ENCODE measurements around the gene DTD1.

Gene DTD1

GRCh38 chr20:18632196-18632789, 44.4 kb downstream of the DTD1 start:
- no peaks in the 10 kb centered on the region for H3K36me3 ChIP-seq (ENCODE audit: insufficient read depth, low read length)
- no peak overlapping the region for H3K27ac ChIP-seq (ENCODE audit: low read length)
- H3K9ac ChIP-seq (ENCODE audit: low read depth, low read length): no peak overlapping the region
- H3K4me2 ChIP-seq (ENCODE audit: insufficient read depth, low read length): no peak overlapping the region
- H2AFZ ChIP-seq (ENCODE audit: low read depth, low read length): no peak overlapping the region
- H4K20me1 ChIP-seq (ENCODE audit: insufficient read depth, low read length): no peaks in the 10 kb centered on the region
- peak; percentile 73 for DNase-seq
- TF ChIP-seq EZH2 (IDR thresholded peaks at IDR 0.05; ENCODE audit: borderline replicate concordance, low read depth, low read length, severe bottlenecking): no peak
- TF ChIP-seq CTCF (IDR thresholded peaks at IDR 0.05; ENCODE audit: borderline replicate concordance, extremely low read depth, low read length, poor library complexity, severe bottlenecking): peak; percentile 98
- H3K4me1 ChIP-seq (ENCODE audit: insufficient read depth, low read length): no peaks in the 10 kb centered on the region
- no peak overlapping the region for H3K4me3 ChIP-seq (ENCODE audit: low read depth in 1 of 2, low read length in 2 of 2)
- H3K79me2 ChIP-seq (ENCODE audit: insufficient read depth, low read length): no peaks in the 10 kb centered on the region
- no peaks in the 10 kb centered on the region for H3K9me3 ChIP-seq (ENCODE audit: insufficient read depth, low read length, severe bottlenecking)
- peaks cover 3% of the 10 kb centered on the region for H3K27me3 ChIP-seq (ENCODE audit: insufficient read depth, low read length, poor library complexity)
- peak; percentile 100 for ATAC-seq (ENCODE audit: insufficient read depth, low read depth)

- no peaks in the 10 kb centered on the region for H3K4me1 ChIP-seq (ENCODE audit: insufficient read depth, low read length)
- no peak for DNase-seq
Observed at GRCh38 chr20:18633411-18633810, 45.6 kb downstream of the DTD1 start.

GRCh38 chr20:18634501-18634900, 46.6 kb downstream of the DTD1 start:
- Histone ChIP-seq H3K4me3 (ENCODE audit: low read depth in 1 of 2, low read length in 2 of 2) (no peak overlapping the region), H3K36me3 (ENCODE audit: insufficient read depth, low read length) (no peaks in the 10 kb centered on the region), H3K27ac (ENCODE audit: low read length) (no peak overlapping the region), H3K9ac (ENCODE audit: low read depth, low read length) (no peak overlapping the region), H3K27me3 (ENCODE audit: insufficient read depth, low read length, poor library complexity) (peaks cover 3% of the 10 kb centered on the region), H3K4me2 (ENCODE audit: insufficient read depth, low read length) (no peak overlapping the region), H3K9me3 (ENCODE audit: insufficient read depth, low read length, severe bottlenecking) (no peaks in the 10 kb centered on the region), H3K79me2 (ENCODE audit: insufficient read depth, low read length) (no peaks in the 10 kb centered on the region), H2AFZ (ENCODE audit: low read depth, low read length) (no peak overlapping the region), H4K20me1 (ENCODE audit: insufficient read depth, low read length) (no peaks in the 10 kb centered on the region), H3K4me1 (ENCODE audit: insufficient read depth, low read length) (no peaks in the 10 kb centered on the region)
- no peak for TF ChIP-seq EZH2 (IDR thresholded peaks at IDR 0.05; ENCODE audit: borderline replicate concordance, low read depth, low read length, severe bottlenecking)
- no peak for TF ChIP-seq CTCF (IDR thresholded peaks at IDR 0.05; ENCODE audit: borderline replicate concordance, extremely low read depth, low read length, poor library complexity, severe bottlenecking)
- DNase-seq (no peak), ATAC-seq (ENCODE audit: insufficient read depth, low read depth) (no peak)

More at GRCh38 chr20:18633411-18633810, 45.6 kb downstream of the DTD1 start:
- no peak overlapping the region for H2AFZ ChIP-seq (ENCODE audit: low read depth, low read length)
- no peak overlapping the region for H3K4me3 ChIP-seq (ENCODE audit: low read depth in 1 of 2, low read length in 2 of 2)
- no peaks in the 10 kb centered on the region for H3K36me3 ChIP-seq (ENCODE audit: insufficient read depth, low read length)
- no peak overlapping the region for H3K27ac ChIP-seq (ENCODE audit: low read length)
- H4K20me1 ChIP-seq (ENCODE audit: insufficient read depth, low read length): no peaks in the 10 kb centered on the region
- H3K9ac ChIP-seq (ENCODE audit: low read depth, low read length): no peak overlapping the region
- H3K9me3 ChIP-seq (ENCODE audit: insufficient read depth, low read length, severe bottlenecking): no peaks in the 10 kb centered on the region
- no peak overlapping the region for H3K4me2 ChIP-seq (ENCODE audit: insufficient read depth, low read length)
- no peak for ATAC-seq (ENCODE audit: insufficient read depth, low read depth)
- H3K79me2 ChIP-seq (ENCODE audit: insufficient read depth, low read length): no peaks in the 10 kb centered on the region
- peaks cover 3% of the 10 kb centered on the region for H3K27me3 ChIP-seq (ENCODE audit: insufficient read depth, low read length, poor library complexity)
- TF ChIP-seq EZH2 (IDR thresholded peaks at IDR 0.05; ENCODE audit: borderline replicate concordance, low read depth, low read length, severe bottlenecking): no peak
- no peak for TF ChIP-seq CTCF (IDR thresholded peaks at IDR 0.05; ENCODE audit: borderline replicate concordance, extremely low read depth, low read length, poor library complexity, severe bottlenecking)
